Prostate gland (tissue), 2 donors: ENCODE results near the gene AOPEP.

Experiments used
- POLR2A ChIP-seq: fragments of 450-650 bp; IDR thresholded peaks from one replicate; pipeline ENCODE4 v1.6.1; 2016; ENCODE audit warnings: antibody characterized with exemption, mild to moderate bottlenecking
- POLR2AphosphoS5 ChIP-seq: sonication (generic); formaldehyde crosslinking; IDR thresholded peaks from one replicate; pipeline ENCODE4 v1.6.1; 2017; ENCODE audit warnings: antibody characterized with exemption
- TF ChIP-seq, protein P1 (sequence below), 4 experiments: fragments of 200-600 bp in 2 of 4; fragments of 450-650 bp in 2 of 4; sonication (generic) in 2 of 4; IDR thresholded peaks; 1 replicate in 3 of 4; 2 replicates in 1 of 4; pipeline ENCODE4 v1.5.1; 2016 to 2019; ENCODE audit warnings: antibody characterized with exemption in 4 of 4, mild to moderate bottlenecking in 2 of 4, moderate library complexity in 2 of 4

DNA sequence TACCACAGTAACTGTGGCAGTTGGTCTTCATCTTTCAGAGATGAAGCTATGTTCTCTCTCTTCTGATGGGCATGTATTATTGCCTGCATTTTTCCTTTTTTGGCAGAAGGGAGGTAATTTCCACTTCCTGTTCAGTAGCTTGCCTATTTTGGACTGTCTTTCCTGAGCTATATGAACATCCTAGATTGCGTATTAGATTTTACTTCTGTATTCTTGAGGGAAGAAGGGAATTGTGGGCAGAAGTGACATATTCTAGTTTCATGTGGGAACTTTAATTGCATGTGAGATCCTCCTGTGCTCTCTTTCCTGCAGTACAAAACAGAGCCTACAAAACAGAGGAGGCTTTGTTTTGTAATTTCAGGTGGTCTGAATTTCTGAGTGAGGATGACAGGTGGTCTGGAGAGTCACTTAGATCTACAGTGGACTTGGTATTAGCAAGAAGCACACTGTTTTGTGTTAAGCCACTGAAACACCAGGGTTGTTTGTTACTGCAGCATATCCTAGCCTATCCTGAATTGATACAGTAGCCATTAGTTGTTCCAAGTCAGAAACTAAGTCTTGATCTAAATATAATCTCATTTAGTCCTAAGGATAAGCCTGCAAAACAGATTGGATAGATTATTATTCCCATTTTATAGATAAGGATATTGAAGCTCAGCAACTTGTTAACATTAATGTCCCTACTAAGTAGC is 68.1 kb downstream of the AOPEP start:
- TF ChIP-seq, protein P1, sequence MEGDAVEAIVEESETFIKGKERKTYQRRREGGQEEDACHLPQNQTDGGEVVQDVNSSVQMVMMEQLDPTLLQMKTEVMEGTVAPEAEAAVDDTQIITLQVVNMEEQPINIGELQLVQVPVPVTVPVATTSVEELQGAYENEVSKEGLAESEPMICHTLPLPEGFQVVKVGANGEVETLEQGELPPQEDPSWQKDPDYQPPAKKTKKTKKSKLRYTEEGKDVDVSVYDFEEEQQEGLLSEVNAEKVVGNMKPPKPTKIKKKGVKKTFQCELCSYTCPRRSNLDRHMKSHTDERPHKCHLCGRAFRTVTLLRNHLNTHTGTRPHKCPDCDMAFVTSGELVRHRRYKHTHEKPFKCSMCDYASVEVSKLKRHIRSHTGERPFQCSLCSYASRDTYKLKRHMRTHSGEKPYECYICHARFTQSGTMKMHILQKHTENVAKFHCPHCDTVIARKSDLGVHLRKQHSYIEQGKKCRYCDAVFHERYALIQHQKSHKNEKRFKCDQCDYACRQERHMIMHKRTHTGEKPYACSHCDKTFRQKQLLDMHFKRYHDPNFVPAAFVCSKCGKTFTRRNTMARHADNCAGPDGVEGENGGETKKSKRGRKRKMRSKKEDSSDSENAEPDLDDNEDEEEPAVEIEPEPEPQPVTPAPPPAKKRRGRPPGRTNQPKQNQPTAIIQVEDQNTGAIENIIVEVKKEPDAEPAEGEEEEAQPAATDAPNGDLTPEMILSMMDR (IDR thresholded peaks at IDR 0.05): no peak
- TF ChIP-seq POLR2A (no peak), POLR2AphosphoS5 (no peak)
